Measurements from ENCODE around the gene NF1.
A peak's percentile ranks its signal among the peaks of the same experiment; 100 is the strongest.
"Not testable (repeated sequence)": the region's sequence is repeated elsewhere in the genome, so short reads cannot be mapped to it uniquely, and the experiment has no call there.

NF1 gene

DNA sequence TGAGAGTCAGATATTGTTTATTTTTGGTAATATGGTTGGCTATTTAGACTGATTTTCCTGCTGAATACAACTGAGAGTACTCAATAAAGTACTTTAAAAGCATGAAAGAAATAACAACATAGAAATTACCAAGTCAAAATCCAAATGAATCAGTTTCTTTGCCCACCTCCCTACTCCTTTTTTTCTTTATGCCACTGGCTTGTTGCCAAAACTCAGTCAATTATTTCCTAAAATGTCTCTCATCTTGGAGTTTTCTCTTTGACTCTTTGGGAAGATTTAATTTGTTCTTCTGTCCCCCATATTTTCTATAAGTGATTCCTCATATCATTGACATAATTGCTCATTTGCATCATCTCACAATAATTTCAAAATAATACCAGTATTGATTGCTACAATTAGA is 204.8 kb downstream of the NF1 start:
- DNase-seq (ENCODE audit: low read depth), result no peak

DNA sequence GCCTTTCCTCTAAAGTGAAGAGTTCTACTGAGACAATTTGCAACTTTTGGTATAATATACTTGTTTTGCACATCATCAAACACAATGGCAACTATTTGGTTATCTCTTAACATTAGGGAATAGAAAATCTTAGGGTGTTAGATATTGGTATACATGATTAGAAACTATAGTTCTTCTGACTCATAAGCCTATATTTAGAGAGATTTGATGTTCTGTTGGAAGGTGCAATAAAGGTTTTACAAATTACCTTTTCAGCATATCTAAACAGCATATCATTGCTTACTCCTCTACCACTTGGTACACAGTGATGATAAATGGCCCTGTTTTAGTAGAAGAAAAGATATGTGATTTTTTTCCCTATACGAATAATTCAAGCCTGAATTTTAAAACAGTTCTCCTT is 212.9 kb downstream of the NF1 start:
- no peak for DNase-seq (ENCODE audit: low read depth)

DNA sequence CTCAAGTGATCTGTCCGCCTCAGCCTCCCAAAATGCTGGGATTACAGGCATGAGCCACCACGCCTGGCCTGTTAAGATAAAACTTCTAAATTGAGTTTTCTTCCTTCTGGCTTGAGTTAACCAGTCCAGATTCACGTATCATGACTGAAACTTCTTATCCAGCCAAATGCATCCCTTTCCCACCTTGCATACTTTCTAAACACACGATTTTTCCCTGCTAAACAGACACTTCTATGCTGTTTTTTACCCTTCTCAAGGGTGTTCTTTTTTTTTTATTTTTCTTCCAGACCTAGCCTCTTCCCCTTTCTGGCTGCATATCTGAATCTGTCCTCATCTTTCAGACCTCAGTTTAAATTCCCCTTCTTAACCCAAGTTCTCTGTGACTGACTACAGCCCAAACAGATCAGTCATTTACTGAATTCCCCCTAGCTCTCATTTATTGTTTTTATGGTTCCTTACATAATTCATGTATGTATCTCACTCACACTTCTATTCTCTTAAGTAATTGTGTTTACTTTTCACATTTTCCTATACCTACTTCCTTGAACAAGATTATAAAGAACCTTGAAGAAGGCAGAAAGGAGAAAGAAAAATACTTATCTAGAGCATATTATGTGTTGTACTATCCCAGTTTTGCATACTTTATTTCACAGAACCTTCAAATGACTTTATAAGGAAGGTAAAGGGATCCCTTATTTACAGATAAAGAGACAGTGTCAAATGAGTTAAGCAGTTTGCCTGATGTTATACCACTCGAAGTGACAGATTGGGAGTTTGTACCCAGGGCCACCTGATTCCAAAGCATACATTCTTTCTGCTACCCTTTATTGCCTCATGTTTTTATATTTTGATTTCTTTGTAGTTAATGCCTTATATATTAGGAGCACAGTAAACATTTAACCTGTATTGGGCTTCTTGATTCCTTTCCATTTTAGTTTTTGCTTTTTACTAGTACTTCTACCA is 213.9 kb downstream of the NF1 start:
- no peak for DNase-seq (ENCODE audit: low read depth)

DNA sequence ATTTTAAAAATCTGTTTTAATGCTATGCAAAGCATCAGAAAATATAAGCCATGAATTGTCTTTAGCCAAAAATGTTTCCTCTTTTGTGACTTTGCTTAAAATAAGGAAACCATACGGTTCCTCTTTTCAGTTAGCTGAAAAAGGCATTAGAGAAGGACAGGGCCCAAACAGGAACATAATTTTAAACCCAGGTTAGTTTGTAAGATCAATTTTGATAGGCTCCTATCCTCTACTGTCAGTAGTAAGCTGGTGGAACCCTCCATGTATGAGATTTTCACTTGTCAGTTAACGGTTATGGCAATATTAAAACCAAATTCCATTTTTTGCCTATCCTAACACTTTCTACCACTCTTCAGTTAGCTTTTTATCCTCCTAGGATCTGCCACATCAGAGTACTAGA is 214.8 kb downstream of the NF1 start:
- no peak for DNase-seq (ENCODE audit: low read depth)

DNA sequence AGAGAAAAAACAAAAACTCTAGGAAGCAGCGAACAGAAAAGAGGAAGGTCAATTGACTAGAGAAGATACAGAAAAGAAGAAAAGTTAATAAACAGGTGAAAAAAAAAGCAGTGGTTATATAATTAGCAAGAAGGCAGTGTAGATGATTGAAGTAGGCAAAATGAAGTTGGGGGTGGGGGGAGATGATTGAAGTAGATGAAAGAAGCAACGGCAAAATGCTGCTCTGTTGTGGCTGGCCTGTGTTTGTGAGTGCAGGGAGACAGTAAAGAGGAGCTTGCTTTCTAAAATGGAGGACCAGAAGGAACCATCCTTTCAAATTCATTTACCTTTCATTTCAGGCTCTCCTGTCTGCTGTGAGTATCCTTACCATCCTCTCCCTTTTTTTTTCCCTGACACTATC is 215.5 kb downstream of the NF1 start:
- peak; percentile 68 for DNase-seq (ENCODE audit: low read depth)

DNA sequence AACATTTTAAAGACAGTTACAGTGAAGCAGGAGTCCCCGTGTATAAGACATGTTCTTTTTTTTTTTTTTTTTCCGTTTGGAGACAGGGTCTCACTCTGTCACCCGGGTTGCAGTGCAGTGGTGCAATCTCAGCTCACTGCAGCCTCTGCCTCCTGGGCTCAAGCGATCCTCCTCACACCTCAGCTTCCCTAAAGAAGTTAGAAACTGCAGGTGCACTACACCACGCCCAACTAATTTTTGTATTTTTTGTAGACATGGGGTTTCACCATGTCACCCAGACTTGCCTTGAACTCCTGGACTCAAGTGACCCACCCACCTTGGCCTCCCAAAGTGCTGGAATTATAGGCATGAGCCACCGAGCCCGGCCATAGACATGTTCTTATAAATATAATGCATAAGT is 216.1 kb downstream of the NF1 start:
- no peak for DNase-seq (ENCODE audit: low read depth)

DNA sequence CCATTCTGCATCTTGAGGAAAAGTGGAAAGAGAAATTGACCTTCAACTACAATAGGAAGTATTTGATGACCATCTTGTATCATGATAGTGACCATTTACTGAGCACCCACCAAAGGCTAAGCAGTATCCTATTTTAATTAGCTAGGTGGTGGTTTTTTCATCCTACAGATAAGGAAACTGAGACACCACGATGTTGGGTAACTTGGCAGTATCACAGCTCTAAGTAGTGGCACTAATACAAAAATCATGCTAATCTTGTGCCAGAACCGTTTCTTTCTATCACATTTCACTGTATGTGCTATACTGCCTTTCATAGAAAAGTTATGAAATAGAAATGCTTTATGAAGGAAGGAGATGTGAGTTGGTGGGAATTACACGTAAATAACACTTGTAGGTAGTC is 216.7 kb downstream of the NF1 start:
- DNase-seq (ENCODE audit: low read depth), result no peak

DNA sequence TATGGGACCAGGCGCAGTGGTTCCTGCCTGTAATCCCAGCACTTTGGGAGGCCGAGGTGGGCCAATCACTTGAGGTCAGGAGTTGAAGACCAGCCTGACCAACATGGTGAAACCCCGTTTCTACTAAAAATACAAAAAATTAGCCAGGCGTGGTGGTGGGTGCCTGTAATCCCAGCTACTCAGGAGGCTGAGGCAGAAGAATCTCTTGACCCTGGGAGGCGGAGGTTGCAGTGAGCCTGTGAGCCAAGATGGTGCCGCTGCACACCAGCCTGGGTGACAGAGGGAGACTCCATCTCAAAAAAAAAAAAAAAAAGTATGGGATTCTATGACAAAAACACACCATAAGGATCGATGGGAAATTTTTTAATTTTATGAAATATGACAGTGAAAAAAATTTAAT is 217.4 kb downstream of the NF1 start:
- DNase-seq (ENCODE audit: low read depth), result not testable (repeated sequence)

DNA sequence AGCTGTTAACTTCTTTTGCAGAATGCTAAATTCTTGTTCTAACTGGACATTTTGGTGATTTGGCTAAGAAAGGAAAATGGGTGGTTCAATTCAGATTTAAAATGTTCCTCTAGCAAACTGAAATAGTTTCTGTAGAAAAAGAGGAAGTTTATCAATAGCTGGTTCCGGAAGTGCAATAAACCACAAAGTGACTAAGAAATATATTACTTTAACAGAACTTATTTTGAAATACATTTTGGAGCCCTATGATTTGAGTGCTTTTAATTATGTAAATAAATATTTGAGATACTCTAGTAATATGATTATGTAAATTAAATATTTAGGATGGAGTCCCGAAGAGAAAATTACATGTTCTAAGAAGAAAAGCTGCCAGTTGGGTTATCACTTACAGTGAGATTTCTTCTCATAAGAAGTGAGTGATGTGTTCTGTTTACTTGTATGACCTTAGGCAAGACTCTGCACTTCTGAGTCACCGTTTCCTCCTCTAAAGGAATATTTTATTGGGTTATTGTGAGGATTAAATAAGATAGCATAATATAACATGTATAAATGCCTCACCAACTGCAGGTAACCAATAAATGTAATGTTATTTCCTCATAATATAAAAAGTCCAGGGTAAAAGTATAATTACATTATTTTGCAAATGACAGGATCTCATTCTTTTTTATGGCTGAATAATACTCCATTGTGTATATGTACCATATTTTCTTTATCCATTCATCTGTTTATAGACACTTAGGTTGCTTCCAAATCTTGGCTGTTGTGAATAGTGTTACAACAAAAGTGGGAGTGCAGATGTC is 219.4 kb downstream of the NF1 start, which contains the start of gene EVI2B:
TSS of gene EVI2B (minus strand) at position 73 of the 800 bp plus-strand sequence. CDS start 8,445 bp downstream, outside the sequence.
- DNase-seq (ENCODE audit: low read depth), result no peak

DNA sequence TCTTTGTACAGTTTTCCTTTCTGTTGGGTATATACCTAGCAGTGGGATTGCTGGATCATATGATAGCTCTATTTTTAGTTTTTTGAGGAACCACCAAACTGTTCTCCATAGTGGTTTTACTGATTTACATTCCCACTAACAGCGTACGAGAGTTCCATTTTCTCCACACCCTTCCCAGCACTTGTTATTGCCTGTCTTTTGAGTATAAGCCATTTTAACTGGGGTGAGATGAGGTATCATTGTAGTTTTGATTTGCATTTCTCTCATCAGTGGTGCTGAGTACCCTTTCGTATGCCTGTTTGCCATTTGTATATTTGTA is 220.0 kb downstream of the NF1 start:
- no peak for DNase-seq (ENCODE audit: low read depth)

DNA sequence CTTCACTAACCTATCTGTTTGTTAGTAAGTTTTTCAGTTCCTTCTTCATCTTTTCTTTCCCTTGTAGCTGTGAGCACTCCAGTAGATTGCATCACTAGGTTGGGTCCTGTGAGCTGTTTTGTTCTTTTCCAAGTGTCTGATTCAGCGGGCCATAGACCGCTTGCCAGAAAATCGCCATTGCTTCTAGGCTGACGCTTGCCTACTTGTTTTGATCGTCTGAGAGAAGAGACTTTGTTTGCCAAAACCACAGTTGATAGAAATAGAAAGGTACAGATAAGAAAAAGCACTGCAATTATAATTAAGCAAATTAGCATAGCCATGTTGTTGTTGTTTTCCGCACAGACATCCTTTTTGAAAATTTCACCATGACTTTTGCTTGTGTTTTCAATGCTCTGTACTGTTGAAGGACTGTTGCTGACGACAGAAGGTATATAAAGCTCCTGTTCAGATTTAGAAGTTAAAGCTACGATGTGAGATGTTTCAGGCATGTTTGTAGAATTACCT is 223.6 kb downstream of the NF1 start:
- peak; percentile 64 for DNase-seq (ENCODE audit: low read depth)

DNA sequence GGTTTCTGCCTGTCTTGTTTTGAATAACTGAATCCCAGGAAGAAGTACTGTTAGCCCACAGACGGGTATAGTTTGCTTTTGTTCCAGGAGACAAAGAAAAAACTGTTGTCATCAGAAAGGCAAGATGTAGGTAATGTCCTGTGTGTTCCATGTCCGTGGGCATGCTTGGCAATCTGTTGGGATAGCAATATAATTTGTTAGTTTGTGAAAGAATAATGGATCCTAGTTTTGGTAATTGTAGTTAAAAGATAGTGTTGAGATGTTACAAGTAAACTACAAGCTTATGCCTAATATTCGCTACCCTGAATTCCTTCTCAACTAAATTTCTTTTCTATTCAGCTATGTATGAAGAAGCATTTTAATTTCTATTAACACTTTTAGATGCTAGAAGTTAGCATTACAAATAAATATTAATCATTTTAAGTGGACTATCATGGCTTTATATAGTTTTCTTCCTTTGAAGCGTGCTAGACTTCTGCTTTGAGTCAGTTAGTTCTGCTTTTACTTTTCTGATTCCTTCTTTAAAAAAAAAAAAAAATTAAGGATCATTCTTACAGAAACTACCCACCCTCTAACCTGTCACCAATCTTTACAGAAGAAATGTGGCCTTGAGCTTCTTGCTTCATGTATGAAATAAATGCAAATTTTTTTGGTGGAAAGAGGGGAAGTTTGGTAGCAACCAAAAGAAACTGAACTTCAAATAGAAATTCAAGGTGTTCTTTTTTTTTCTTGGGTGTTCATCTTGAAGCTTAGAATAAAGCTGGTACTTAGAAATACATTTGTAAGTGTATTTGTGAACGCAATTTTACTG is 224.3 kb downstream of the NF1 start:
- DNase-seq (ENCODE audit: low read depth), result no peak

DNA sequence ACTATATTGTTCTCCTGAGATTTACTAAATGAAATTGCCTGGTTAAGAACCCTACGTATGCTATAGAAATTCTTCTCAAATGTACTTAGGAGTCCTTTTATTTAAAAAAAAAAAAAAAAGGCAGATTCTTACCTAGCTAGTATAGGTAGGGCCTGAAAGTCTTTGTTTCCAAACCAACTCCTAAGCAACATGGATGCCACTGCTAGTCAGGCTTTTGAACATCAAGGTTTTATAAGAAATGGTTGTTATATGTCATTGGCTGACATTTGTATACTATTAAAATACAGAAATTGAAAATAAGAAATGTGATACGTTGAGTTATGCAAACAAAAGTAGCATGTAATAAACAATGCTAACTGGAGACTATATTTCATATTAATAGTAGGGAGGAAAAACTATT is 225.5 kb downstream of the NF1 start:
- DNase-seq (ENCODE audit: low read depth), result no peak

DNA sequence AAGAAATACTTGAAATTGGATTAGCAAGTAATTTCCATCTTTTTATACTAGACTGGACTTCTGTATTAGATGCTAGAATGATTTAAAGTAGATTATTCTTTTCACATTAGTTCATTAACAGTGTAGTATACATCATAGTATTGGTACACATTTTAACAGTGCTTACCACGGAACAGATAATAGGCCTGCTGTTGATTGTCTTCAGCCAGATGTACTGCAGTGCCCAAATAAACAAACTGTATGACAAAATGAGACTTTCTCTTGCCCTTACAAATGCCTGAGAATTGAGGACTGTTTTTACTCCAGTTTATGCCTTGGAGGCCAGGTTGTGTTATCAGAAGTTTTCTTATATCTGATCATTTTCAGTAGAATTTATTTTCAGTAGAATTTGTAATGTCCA is 226.0 kb downstream of the NF1 start:
- DNase-seq (ENCODE audit: low read depth), result no peak

DNA sequence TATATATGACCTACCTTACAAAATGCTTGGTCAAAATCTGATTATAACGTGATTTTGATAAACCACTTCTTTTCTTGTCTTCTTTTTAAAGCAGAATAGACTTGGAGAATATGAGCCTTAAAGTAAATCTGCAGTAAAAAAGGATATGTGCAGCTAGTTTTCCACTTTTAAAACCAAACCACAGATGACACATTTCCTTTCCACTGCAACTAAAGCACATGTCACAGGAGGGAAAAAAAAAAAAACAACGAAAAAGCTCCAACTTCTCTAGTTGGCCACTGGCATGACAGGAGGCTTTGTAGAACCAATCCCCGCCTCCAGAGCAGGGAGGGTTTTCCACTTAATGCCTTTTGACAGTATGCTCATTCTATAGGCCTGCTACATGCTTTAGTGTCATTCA is 226.7 kb downstream of the NF1 start, which contains the start of gene EVI2A:
TSS of gene EVI2A (minus strand) at position 142 of the 400 bp plus-strand sequence. CDS start 2,609 bp downstream, outside the sequence.
- peak; percentile 75 for DNase-seq (ENCODE audit: low read depth)

DNA sequence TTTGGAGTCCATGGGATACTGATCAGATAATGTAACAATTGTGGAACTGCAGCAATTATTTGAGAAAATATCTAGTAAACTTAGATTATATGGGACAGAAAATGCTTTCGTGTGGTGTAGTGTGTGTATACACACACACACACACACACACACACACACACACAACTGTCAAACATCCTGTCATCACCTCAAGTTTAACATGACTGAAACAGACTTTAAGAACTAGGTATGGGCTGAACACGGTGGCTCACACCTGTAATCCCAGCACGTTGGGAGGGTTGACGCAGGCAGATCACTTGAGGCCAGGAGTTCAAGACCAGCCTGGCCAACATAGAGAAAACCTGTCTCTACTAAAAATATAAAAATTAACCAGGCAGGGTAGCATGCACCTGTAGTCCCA is 227.2 kb downstream of the NF1 start:
- no peak for DNase-seq (ENCODE audit: low read depth)

DNA sequence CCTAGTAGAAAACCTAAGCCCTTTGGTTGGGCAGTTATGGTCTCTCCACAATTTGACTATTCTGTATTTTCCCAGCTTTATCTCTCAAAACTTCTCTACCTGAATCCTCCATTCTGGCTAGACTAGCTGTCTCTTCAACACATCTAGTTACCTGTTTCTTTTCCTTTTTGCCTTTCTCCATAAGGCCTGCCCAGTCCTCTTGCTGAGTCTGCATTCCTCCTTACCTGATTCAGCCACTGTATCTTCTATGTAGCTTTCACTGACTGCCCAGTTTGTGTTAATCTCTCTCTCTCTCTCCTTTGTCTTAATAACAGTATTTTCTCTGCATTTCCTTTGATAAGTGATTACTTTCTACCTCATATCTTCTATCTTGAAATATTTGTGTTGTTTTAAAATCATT is 228.8 kb downstream of the NF1 start:
- DNase-seq (ENCODE audit: low read depth), result no peak

DNA sequence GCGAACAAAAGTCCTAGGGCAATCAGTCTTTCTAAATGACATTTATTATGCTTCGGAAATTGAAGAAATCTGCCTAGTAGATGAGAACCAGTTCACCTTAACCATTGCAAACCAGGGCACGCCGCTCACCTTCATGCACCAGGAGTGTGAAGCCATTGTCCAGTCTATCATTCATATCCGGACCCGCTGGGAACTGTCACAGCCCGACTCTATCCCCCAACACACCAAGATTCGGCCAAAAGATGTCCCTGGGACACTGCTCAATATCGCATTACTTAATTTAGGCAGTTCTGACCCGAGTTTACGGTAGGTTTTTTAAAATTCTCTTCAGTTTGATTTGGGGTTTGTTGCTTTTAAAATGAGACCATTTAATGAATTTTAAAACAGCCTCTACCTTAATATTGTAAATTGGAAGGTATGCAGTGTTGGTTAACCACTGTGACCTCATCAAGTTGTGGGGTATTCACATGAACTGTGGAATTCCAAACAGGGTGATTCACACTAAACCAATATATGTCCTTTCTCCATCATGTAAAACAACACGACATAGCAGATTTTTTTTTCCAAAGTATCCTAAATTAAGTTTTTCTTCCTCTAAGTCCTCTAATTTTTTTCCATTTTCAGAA is 232.9 kb downstream of the NF1 start:
- DNase-seq (ENCODE audit: low read depth), result no peak

DNA sequence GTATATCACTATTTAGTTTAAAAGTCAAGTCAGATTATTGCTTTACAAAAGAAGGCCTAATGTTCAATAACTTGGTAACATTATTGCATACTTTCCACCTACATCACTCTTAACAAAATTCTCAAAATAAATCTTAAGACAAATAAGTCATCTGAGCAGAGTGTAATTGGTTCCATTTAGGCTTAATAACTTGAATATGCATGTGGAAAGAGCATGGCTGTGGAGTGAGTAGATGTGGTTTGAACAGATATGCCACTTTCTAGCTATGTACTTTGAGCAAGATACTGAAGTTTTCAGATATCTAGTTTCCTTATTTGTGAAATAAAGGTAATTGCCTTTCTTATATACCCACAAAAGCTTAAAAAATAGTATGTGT is 233.4 kb downstream of the NF1 start:
- DNase-seq (ENCODE audit: low read depth), result no peak

DNA sequence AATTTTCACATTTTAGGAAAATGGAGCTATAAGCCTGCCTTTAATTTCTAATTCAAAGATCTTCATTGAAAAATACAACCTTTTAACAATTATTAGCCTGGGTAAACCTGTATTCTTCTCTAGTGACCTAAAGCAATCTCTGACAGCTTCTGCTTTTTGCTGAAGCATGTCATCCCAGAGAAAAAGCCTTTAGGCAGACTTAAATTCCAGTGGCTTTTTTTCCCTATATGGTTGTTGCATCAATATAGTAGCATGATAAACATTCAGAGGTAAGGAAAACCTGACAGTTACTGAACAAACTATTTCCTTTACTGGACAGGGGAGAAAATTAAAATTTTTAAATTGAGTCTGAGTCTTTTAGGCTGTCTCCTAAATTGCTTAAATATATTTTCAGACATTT is 234.4 kb downstream of the NF1 start:
- DNase-seq (ENCODE audit: low read depth), result no peak

DNA sequence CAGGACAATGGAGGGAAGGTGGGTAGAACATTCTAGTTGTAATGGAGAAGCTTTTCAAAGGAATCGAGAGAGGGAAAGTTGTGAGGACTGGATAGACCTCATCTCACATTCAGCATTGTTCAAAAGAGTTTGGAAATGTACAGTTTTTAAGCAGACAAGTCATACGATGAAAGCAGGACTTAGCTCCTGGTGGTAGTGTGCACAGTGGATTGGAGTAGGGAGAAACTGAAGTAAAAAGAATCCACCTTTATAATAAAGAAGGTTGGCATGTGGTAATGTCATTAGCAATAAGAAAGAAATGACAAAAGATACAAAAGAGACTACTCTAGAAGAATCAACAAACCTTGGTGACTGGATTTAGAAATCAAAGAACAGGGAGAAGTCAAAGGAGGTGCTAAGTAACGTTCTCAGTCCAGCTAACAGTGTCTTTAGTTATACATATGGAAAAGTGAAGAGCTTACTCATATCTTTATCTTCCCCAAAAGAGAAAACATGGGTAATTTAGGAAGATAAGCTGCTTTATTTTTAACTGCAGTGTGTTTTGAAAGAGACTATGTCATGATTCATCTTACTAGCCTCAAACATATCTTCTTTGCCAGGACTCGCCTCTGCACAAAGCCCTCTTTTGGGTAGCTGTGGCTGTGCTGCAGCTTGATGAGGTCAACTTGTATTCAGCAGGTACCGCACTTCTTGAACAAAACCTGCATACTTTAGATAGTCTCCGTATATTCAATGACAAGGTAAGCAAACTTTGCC is 245.3 kb downstream of the NF1 start:
- DNase-seq (ENCODE audit: low read depth), result no peak

Measured in T-helper 22 cell (primary cell).